Measurements from ENCODE around the gene MRPL49.

DNA sequence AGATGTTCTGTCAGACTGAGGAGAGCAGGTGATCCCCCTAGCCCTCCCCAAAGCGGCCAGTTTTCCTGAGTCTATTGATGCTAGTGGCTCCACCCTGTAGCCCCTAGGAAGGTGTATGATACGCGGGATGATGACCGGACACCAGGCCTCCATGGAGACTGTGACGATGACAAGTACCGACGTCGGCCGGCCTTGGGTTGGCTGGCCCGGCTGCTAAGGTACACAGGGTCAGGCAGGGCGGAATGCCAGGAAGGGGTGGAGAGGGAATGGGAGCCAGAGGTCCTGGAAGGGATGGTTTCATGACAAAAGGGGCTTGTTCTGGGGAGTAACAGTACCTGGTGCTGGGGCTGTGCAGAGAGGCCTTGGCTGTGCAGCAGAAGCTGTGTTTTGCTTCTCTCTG, 34.9 kb upstream of the MRPL49 start:
- TF ChIP-seq HOXA5 (CRISPR knock-in tag; IDR thresholded peaks at IDR 0.05) (no peak), POLR2AphosphoS5 (IDR thresholded peaks at IDR 0.05; ENCODE audit: low read depth, low read length) (no peak), NFYB (CRISPR knock-in tag; IDR thresholded peaks at IDR 0.05) (no peak), CREB1 (IDR thresholded peaks at IDR 0.05) (no peak), CREB1 (CRISPR knock-in tag; IDR thresholded peaks at IDR 0.05) (no peak)
- TF ChIP-seq, protein P1, sequence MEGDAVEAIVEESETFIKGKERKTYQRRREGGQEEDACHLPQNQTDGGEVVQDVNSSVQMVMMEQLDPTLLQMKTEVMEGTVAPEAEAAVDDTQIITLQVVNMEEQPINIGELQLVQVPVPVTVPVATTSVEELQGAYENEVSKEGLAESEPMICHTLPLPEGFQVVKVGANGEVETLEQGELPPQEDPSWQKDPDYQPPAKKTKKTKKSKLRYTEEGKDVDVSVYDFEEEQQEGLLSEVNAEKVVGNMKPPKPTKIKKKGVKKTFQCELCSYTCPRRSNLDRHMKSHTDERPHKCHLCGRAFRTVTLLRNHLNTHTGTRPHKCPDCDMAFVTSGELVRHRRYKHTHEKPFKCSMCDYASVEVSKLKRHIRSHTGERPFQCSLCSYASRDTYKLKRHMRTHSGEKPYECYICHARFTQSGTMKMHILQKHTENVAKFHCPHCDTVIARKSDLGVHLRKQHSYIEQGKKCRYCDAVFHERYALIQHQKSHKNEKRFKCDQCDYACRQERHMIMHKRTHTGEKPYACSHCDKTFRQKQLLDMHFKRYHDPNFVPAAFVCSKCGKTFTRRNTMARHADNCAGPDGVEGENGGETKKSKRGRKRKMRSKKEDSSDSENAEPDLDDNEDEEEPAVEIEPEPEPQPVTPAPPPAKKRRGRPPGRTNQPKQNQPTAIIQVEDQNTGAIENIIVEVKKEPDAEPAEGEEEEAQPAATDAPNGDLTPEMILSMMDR (CRISPR knock-in tag; IDR thresholded peaks at IDR 0.05), result no peak
- TF ChIP-seq, protein P2, sequence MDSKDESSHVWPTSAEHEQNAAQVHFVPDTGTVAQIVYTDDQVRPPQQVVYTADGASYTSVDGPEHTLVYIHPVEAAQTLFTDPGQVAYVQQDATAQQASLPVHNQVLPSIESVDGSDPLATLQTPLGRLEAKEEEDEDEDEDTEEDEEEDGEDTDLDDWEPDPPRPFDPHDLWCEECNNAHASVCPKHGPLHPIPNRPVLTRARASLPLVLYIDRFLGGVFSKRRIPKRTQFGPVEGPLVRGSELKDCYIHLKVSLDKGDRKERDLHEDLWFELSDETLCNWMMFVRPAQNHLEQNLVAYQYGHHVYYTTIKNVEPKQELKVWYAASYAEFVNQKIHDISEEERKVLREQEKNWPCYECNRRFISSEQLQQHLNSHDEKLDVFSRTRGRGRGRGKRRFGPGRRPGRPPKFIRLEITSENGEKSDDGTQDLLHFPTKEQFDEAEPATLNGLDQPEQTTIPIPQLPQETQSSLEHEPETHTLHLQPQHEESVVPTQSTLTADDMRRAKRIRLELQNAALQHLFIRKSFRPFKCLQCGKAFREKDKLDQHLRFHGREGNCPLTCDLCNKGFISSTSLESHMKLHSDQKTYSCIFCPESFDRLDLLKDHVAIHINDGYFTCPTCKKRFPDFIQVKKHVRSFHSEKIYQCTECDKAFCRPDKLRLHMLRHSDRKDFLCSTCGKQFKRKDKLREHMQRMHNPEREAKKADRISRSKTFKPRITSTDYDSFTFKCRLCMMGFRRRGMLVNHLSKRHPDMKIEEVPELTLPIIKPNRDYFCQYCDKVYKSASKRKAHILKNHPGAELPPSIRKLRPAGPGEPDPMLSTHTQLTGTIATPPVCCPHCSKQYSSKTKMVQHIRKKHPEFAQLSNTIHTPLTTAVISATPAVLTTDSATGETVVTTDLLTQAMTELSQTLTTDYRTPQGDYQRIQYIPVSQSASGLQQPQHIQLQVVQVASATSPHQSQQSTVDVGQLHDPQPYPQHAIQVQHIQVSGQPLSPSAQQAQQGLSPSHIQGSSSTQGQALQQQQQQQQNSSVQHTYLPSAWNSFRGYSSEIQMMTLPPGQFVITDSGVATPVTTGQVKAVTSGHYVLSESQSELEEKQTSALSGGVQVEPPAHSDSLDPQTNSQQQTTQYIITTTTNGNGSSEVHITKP (CRISPR knock-in tag; IDR thresholded peaks at IDR 0.05; ENCODE audit: low read depth), result no peak
- TF ChIP-seq, protein P3, sequence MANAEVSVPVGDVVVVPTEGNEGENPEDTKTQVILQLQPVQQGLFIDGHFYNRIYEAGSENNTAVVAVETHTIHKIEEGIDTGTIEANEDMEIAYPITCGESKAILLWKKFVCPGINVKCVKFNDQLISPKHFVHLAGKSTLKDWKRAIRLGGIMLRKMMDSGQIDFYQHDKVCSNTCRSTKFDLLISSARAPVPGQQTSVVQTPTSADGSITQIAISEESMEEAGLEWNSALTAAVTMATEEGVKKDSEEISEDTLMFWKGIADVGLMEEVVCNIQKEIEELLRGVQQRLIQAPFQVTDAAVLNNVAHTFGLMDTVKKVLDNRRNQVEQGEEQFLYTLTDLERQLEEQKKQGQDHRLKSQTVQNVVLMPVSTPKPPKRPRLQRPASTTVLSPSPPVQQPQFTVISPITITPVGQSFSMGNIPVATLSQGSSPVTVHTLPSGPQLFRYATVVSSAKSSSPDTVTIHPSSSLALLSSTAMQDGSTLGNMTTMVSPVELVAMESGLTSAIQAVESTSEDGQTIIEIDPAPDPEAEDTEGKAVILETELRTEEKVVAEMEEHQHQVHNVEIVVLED (CRISPR knock-in tag; IDR thresholded peaks at IDR 0.05; ENCODE audit: borderline replicate concordance), result no peak

Measured in HepG2 (cell line).